Trophoblast cell (in vitro differentiated cells and primary cell): Measurements from ENCODE around the gene TNRC6C.

Source experiments
- DNase-seq, 2 donors: peaks; one replicate each; pipeline ENCODE4 v3.0.0-alpha.2; 2016
- H2AFZ ChIP-seq: 2 replicates; pipeline ENCODE4 v1.6.1; 2013; ENCODE audit warnings: low read length, moderate library complexity, mild to moderate bottlenecking; ENCODE audit not compliant: insufficient read depth, poor library complexity
- H2AK5ac ChIP-seq: 2 replicates; pipeline ENCODE4 v1.6.1; 2013; ENCODE audit warnings: mild to moderate bottlenecking, low read length
- H2BK120ac ChIP-seq: 2 replicates; pipeline ENCODE4 v1.6.1; 2013; ENCODE audit warnings: low read length, mild to moderate bottlenecking, moderate library complexity; ENCODE audit not compliant: insufficient read depth, poor library complexity
- H2BK12ac ChIP-seq: 2 replicates; pipeline ENCODE4 v1.6.1; 2013; ENCODE audit warnings: mild to moderate bottlenecking, low read length, moderate library complexity
- H2BK5ac ChIP-seq: 2 replicates; pipeline ENCODE4 v1.6.1; 2013; ENCODE audit warnings: low read length, low read depth, moderate library complexity, mild to moderate bottlenecking; ENCODE audit not compliant: poor library complexity
- H3K14ac ChIP-seq: 2 replicates; pipeline ENCODE4 v1.6.1; 2013; ENCODE audit warnings: mild to moderate bottlenecking, low read length
- H3K18ac ChIP-seq: 2 replicates; pipeline ENCODE4 v1.6.1; 2013; ENCODE audit warnings: mild to moderate bottlenecking, low read length
- H3K23ac ChIP-seq: 2 replicates; pipeline ENCODE4 v1.6.1; 2013; ENCODE audit warnings: low read length
- H3K27ac ChIP-seq: 2 replicates; pipeline ENCODE4 v1.5.1; 2013; ENCODE audit warnings: low read depth, mild to moderate bottlenecking, inconsistent platforms, low read length, moderate library complexity
- H3K27me3 ChIP-seq: 2 replicates; pipeline ENCODE4 v1.6.1; 2013; ENCODE audit warnings: inconsistent platforms, mild to moderate bottlenecking, low read length, moderate library complexity; ENCODE audit not compliant: insufficient read depth
- H3K36me3 ChIP-seq, 2 experiments: 1 replicate in 1 of 2; 2 replicates in 1 of 2; pipeline ENCODE4 v1.6.1; 2013; ENCODE audit warnings: low read length in 2 of 2, mild to moderate bottlenecking in 2 of 2, moderate library complexity in 1 of 2; ENCODE audit not compliant: insufficient read depth in 2 of 2, control insufficient read depth in 1 of 2
- H3K4ac ChIP-seq: 2 replicates; pipeline ENCODE4 v1.6.1; 2013; ENCODE audit warnings: low read depth, mild to moderate bottlenecking, low read length, moderate library complexity
- H3K4me1 ChIP-seq, 2 experiments: 1 replicate in 1 of 2; 2 replicates in 1 of 2; pipeline ENCODE4 v1.6.1; 2013; ENCODE audit warnings: low read length in 2 of 2, mild to moderate bottlenecking in 2 of 2, moderate library complexity in 1 of 2; ENCODE audit not compliant: insufficient read depth in 2 of 2, control insufficient read depth in 1 of 2
- H3K4me2 ChIP-seq: 2 replicates; pipeline ENCODE4 v1.6.1; 2013; ENCODE audit warnings: inconsistent platforms, mild to moderate bottlenecking, low read length, moderate library complexity
- H3K4me3 ChIP-seq: 2 replicates; pipeline ENCODE4 v1.5.1; 2013; ENCODE audit warnings: mild to moderate bottlenecking, low read depth, low read length, inconsistent platforms
- H3K79me1 ChIP-seq: one replicate; pipeline ENCODE4 v1.6.1; 2013; ENCODE audit warnings: low read length
- H3K79me2 ChIP-seq: 2 replicates; pipeline ENCODE4 v1.6.1; 2013; ENCODE audit warnings: low read length, mild to moderate bottlenecking; ENCODE audit not compliant: control insufficient read depth, insufficient read depth, poor library complexity
- H3K9ac ChIP-seq: 2 replicates; pipeline ENCODE4 v1.6.1; 2013; ENCODE audit warnings: mild to moderate bottlenecking, low read length
- H3K9me3 ChIP-seq: 2 replicates; pipeline ENCODE4 v1.6.1; 2013; ENCODE audit warnings: low read depth, mild to moderate bottlenecking, control low read depth, inconsistent platforms, low read length; ENCODE audit not compliant: insufficient read depth
- H4K12ac ChIP-seq: 2 replicates; pipeline ENCODE4 v1.6.1; 2013; ENCODE audit warnings: low read depth, mild to moderate bottlenecking, low read length, moderate library complexity
- H4K8ac ChIP-seq: 2 replicates; pipeline ENCODE4 v1.6.1; 2013; ENCODE audit warnings: low read depth, mild to moderate bottlenecking, low read length, moderate library complexity
- H4K91ac ChIP-seq: one replicate; pipeline ENCODE4 v1.6.1; 2013; ENCODE audit warnings: low read depth, mild to moderate bottlenecking, low read length, moderate library complexity
- whole genome bisulfite sequencing: extraction: QIAGEN DNeasy Blood & Tissue Kit; methylation state at CpG from one replicate; pipeline ENCODE4 v1.1.7; 2013; ENCODE audit warnings: missing lambda C conversion rate; ENCODE audit not compliant: insufficient read length, insufficient coverage; ENCODE audit errors: extremely low coverage; 5-methylcytosine and 5-hydroxymethylcytosine counted together

TNRC6C gene

GRCh38 chr17:78058001-78058400, 99.5 kb downstream of the TNRC6C start:
- peaks cover 0 to 1% of the 10 kb centered on the region in 2 experiments for H3K36me3 ChIP-seq
- no peak overlapping the region for H3K23ac ChIP-seq
- no peak overlapping the region for H2AK5ac ChIP-seq
- H2BK12ac ChIP-seq, result no peak overlapping the region
- no peak overlapping the region for H4K8ac ChIP-seq
- peaks cover 2% of the 10 kb centered on the region for H3K9me3 ChIP-seq
- no CpG with 5 or more reads among the region's 6 CpGs for WGBS
- no peaks in the 10 kb centered on the region for H3K4me1 ChIP-seq
- H3K14ac ChIP-seq, result no peak overlapping the region
- no peak overlapping the region for H2BK120ac ChIP-seq
- H4K91ac ChIP-seq, result no peak overlapping the region
- DNase-seq, result no peak
- no peak overlapping the region for H3K4me2 ChIP-seq
- no peak overlapping the region for H2AFZ ChIP-seq
- H3K9ac ChIP-seq, result no peak overlapping the region
- H3K18ac ChIP-seq, result no peak overlapping the region
- no peak overlapping the region for H4K12ac ChIP-seq
- no peak overlapping the region for H3K4ac ChIP-seq
- no peak overlapping the region for H2BK5ac ChIP-seq
- H3K4me3 ChIP-seq, result no peak overlapping the region
- no peak overlapping the region for H3K27ac ChIP-seq
- H3K79me2 ChIP-seq, result no peaks in the 10 kb centered on the region
- no peaks in the 10 kb centered on the region for H3K27me3 ChIP-seq
- H3K79me1 ChIP-seq, result no peaks in the 10 kb centered on the region

- no peaks in the 10 kb centered on the region for H3K79me2 ChIP-seq
- H4K91ac ChIP-seq, result no peak overlapping the region
- H2BK120ac ChIP-seq, result no peak overlapping the region
- no peak for DNase-seq
- H3K36me3 ChIP-seq, result peaks cover 0 to 1% of the 10 kb centered on the region in 2 experiments
- H3K9me3 ChIP-seq, result peaks cover 2% of the 10 kb centered on the region
- no peak overlapping the region for H4K12ac ChIP-seq
- H3K14ac ChIP-seq, result no peak overlapping the region
- H3K4ac ChIP-seq, result no peak overlapping the region
- H3K79me1 ChIP-seq, result no peaks in the 10 kb centered on the region
- H3K9ac ChIP-seq, result no peak overlapping the region
- H2AK5ac ChIP-seq, result no peak overlapping the region
- H2BK5ac ChIP-seq, result no peak overlapping the region
- H3K18ac ChIP-seq, result no peak overlapping the region
- no peak overlapping the region for H3K4me3 ChIP-seq
- H2AFZ ChIP-seq, result no peak overlapping the region
- no peak overlapping the region for H2BK12ac ChIP-seq
- H3K23ac ChIP-seq, result no peak overlapping the region
- no peak overlapping the region for H3K27ac ChIP-seq
- WGBS, result no CpG with 5 or more reads among the region's 1 CpG
- no peak overlapping the region for H3K4me2 ChIP-seq
- H3K4me1 ChIP-seq, result no peaks in the 10 kb centered on the region
- no peak overlapping the region for H4K8ac ChIP-seq
- no peaks in the 10 kb centered on the region for H3K27me3 ChIP-seq
Observed at GRCh38 chr17:78058581-78058980, 100.1 kb downstream of the TNRC6C start.

GRCh38 chr17:78062596-78062995, 104.1 kb downstream of the TNRC6C start:
- DNase-seq, result no peak
- no peak overlapping the region for H2AFZ ChIP-seq
- H2AK5ac ChIP-seq, result no peak overlapping the region
- H3K27ac ChIP-seq, result no peak overlapping the region
- no peaks in the 10 kb centered on the region for H3K36me3 ChIP-seq
- no peak overlapping the region for H4K8ac ChIP-seq
- H2BK12ac ChIP-seq, result no peak overlapping the region
- H3K4me1 ChIP-seq, result no peaks in the 10 kb centered on the region
- no peak overlapping the region for H3K4me3 ChIP-seq
- H3K23ac ChIP-seq, result no peak overlapping the region
- no CpG with 5 or more reads among the region's 2 CpGs for whole genome bisulfite sequencing
- no peak overlapping the region for H3K9ac ChIP-seq
- no peak overlapping the region for H3K18ac ChIP-seq
- no peak overlapping the region for H2BK5ac ChIP-seq
- H4K91ac ChIP-seq, result no peak overlapping the region
- H3K4ac ChIP-seq, result no peak overlapping the region
- no peaks in the 10 kb centered on the region for H3K9me3 ChIP-seq
- H3K14ac ChIP-seq, result no peak overlapping the region
- no peaks in the 10 kb centered on the region for H3K79me1 ChIP-seq
- no peak overlapping the region for H4K12ac ChIP-seq
- H3K27me3 ChIP-seq, result no peaks in the 10 kb centered on the region
- H3K4me2 ChIP-seq, result no peak overlapping the region
- no peaks in the 10 kb centered on the region for H3K79me2 ChIP-seq
- H2BK120ac ChIP-seq, result no peak overlapping the region

GRCh38 chr17:78063489-78063888, 105.0 kb downstream of the TNRC6C start:
- H3K18ac ChIP-seq, result no peak overlapping the region
- H2BK5ac ChIP-seq, result no peak overlapping the region
- no peak overlapping the region for H2AFZ ChIP-seq
- H3K79me1 ChIP-seq, result no peaks in the 10 kb centered on the region
- no peak overlapping the region for H2BK120ac ChIP-seq
- H2AK5ac ChIP-seq, result no peak overlapping the region
- no peak for DNase-seq
- no peak overlapping the region for H3K4me3 ChIP-seq
- no peaks in the 10 kb centered on the region for H3K4me1 ChIP-seq
- no peaks in the 10 kb centered on the region for H3K79me2 ChIP-seq
- H3K14ac ChIP-seq, result no peak overlapping the region
- H4K8ac ChIP-seq, result no peak overlapping the region
- no peaks in the 10 kb centered on the region for H3K36me3 ChIP-seq
- no peak overlapping the region for H2BK12ac ChIP-seq
- H4K12ac ChIP-seq, result no peak overlapping the region
- H3K27me3 ChIP-seq, result no peaks in the 10 kb centered on the region
- no peak overlapping the region for H3K4ac ChIP-seq
- H3K9me3 ChIP-seq, result no peaks in the 10 kb centered on the region
- H3K9ac ChIP-seq, result no peak overlapping the region
- H4K91ac ChIP-seq, result no peak overlapping the region
- no peak overlapping the region for H3K23ac ChIP-seq
- no peak overlapping the region for H3K4me2 ChIP-seq
- H3K27ac ChIP-seq, result no peak overlapping the region
